GM12801 (cell line): ENCODE measurements around the gene THSD4.

Experiments used
- CTCF ChIP-seq: IDR thresholded peaks from one replicate; pipeline ENCODE4 v1.5.1; 2011; ENCODE audit warnings: control low read depth; ENCODE audit not compliant: insufficient read length; ENCODE audit errors: extremely low read depth

Gene THSD4

GRCh38 chr15:71573599-71573998, 458.3 kb downstream of the THSD4 start:
- TF ChIP-seq CTCF, result no peak

- TF ChIP-seq CTCF, result no peak
Observed at GRCh38 chr15:71575474-71576045, 460.3 kb downstream of the THSD4 start.

- TF ChIP-seq CTCF, result no peak
Observed at GRCh38 chr15:71577071-71577470, 461.8 kb downstream of the THSD4 start.

- no peak for TF ChIP-seq CTCF
Observed at GRCh38 chr15:71581398-71581930, 466.2 kb downstream of the THSD4 start.

- no peak for TF ChIP-seq CTCF
Observed at GRCh38 chr15:71585159-71585558, 469.9 kb downstream of the THSD4 start.

GRCh38 chr15:71586463-71586862, 471.2 kb downstream of the THSD4 start:
- no peak for TF ChIP-seq CTCF

GRCh38 chr15:71588746-71589145, 473.5 kb downstream of the THSD4 start:
- TF ChIP-seq CTCF, result no peak
